Amygdala (tissue), 56 donors: ENCODE results near the gene GPSM1.
"Not testable (repeated sequence)": the region's sequence is repeated elsewhere in the genome, so short reads cannot be mapped to it uniquely, and the experiment has no call there.

Experiments
- DNase-seq, 56 donors: peaks; one replicate each; lab custom pipeline; 2025; lab: John Stamatoyannopoulos, UW

Gene GPSM1

DNA sequence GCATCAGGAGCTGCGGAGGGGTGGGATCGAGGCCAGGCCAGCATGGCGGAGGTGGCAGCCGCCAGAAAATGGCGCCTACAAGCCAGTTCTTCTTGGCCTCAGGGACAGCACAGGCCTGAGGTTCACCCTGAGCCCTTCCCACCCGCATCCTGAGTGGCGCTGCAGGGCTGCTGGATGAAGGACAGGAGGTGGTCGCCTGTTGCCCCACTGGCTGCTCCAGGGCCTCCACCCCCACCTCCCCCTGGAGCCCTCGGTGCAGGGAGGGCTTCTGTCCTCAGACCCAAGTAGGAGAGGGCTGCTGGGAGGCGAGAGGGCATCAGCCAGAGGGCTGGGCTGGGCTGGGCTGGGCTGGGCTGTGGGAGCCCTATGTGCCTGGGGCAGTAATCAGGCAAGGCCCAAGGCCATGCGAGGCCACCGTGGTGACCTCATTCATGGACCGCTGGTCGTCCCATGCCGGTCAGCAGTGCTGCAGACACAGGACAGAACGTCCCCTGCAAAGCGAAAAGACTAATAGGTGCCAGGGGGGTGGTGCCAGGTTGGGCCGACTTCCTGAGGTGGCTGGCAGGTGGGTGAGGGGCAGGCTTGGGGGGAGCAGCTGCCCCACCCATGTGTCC lies 13.8 kb downstream of the GPSM1 start:
- DNase-seq, result no peak

DNA sequence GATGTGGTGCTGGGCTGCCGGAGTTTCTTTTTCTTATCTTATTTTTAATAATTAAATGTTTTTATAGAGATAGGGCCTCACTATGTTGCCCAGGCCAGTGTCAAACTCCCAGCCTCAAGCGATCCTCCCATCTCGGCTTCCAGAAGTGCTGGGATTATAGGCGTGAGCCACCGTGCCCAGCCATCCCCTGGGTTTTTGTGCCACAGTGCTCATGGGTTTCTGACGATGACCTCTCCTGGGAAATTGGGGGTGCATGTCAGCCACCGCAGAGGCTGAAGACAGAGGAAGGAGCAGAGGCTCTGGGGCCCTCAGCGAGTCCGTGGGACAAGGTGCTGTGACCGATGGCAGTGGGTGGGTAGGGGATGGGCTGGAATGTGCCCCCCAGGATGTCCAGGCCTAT lies 14.4 kb downstream of the GPSM1 start:
- no peak for DNase-seq

DNA sequence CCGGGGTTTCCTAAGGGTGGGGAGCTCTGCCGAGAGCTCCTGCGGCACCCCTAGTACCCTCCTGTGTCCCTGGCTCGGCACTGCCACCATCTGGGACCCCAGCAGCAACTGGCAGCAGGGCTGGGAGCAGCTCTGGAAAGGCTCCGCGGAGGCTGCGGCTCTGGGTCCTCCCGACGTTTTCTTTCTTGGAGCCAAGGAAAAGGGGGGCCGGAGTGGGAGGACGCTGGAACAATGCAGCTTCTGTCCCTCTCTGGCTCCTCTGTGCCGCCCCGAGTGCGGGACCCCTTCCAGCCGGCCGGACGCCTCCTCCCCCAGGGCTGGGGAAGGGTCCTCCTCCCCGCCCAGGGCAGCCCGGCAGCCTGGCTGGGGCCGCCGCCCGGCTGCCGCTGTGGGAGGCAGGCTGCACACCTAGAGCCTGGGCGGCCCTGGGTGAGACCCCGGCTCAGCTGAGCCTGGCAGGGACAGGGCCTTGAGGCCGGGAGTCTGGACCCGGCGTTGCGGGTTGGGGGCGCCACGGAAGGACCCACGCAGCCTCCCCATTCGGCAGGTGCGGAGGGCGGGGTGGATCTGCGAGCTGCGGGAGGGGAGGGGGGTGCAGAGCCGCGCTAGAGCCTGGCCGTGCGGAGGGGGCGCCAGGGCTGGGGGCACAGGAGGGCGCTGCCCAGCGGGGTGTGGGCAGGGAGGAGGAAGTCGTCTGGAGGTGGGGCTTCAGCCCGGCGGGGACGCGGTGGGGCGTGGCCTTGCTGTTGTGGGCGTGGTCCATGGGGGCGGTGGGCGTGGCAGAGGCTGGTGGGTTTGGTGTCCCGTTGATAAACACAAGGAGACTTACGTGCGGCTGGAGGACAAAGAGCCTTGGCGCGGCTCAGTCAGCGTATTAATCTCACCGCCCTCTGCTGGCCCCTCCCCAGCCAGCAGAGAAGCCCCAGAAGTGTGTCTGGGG lies 15.1 kb downstream of the GPSM1 start:
- peak in 49 of 56 donors; percentile 15 to 91 (median 63) for DNase-seq

DNA sequence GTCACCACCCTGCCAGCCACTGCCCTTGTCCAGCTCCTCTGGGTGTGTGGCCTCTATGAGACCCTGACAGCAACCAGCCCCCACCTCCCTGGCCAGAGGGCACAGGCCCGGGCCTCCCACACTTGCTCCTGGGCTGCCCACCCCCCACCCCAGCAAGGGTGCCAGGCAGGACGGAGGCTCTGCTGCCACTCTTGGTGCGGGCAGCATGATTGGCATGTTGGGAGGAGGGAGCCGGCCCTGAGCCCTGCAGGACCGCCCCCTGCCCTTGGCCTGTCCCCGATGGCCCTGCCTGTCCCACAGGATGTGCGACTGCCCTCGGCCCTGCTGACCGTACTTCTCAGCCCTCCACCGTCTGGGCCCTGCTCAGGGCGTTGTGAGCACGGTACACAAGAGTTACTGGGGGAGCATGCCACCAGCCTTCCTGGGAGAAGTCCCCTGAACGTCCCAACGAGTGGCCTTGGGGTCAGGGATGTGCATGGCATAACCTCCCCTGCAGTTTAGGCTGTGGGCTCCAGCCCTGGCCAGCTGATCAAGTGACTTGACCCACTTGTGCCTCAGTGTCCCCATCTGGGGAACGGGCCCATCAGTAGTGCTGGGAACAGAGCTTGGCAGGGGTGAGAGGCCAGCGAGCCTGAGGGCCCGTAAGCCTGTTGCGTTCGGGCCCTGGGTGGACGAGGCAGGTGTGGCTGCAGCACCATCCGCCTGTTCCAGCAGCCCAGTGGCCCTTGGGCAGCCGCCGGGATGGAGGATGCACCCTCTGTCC lies 16.0 kb downstream of the GPSM1 start:
- peak in 2 of 56 donors; percentile 34 to 50 for DNase-seq

DNA sequence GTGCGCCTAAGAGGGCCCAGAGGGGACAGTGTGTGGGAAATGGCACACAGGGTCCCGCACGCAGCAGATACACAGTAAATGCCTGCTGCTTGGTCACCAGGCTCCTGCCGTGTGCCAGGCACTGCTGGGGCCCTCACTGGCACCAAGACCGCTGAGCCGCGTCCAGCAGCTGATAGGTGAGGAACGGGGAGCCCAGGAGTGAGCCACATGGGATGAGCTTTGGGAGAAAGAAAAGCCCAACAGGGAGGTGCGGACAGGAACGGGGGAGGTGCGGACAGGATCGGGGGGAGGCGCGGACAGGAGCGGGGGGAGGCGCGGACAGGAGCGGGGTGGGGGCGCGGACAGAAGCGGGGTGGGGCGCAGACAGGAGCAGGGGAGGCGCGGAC lies 16.5 kb downstream of the GPSM1 start:
- no peak for DNase-seq

DNA sequence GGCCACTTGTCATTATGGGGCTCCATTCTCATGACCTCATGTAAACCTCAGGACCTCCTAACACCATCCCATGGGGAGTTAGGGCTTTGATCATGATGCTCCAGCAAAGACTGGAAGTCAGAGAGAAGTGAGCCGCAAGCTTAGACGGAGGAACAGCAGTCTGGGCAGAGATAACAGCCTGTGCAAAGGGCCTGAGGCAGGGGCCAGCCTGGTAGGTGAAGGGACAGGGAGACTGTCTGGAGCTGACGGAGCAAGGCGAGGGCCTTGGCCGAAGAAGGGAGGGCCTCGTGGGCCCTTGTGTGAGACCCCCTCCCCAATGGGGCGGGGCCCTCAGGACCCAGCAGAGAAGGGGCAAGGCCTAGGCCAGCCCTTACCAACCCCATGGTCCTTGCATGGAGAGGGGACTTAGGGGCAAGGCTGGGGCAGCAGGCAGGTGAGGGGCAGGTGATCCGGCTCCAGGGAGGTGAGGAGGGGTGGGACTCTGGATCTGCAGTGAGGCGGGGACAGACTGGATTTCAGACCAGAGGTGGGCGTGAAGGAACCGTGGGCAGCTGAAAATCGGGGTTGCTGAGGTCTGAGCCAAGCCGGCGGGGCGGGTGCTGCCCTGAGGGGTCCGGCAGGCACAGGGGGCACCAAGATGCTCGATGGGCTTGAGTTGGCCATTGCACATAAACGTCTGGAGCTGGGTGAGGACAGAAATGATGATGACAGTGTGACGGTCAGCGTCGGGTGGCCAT lies 17.4 kb downstream of the GPSM1 start:
- no peak for DNase-seq

DNA sequence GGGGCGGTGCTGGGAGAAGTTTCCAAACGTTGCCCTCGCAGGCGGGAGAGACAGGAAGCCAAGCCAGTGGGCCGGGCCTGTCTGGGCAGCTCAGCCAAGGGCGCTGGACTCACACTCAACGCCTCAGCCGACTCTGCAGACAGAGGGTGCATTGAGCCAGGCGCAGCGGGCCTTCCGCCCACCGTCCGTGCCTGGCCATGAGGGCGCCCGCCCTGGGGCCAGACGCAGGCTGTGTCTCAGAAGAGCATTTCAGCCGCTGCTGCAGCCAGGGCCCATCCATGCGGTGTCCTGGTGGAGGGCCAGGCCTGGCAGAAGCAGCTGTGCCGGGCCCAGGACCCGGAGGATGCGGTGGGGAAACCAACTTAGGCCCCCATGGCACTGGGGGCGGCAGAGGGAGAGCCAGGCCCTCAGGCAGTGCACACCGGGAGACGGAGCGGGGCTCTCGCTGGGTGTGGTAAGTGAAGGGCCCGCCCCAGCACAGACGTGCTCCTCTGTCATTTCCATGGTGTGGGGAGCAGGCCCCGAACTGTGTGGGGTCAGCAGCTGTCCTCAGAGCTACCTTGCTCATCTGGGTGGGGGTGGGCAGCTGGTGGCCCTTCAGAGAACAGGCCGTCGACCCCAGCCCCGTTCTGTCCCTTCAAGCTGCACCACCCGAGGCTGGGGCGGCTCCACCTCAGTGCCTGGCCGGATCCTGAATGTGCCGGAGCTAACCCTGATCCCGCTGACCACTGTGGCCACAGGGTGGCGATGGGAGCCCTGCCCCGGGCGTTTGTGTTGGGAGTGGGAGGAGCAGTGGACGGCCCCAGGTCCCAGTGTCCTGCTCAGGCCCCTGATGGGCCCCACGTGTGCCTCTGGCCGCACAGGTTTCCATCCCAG lies 18.2 kb downstream of the GPSM1 start:
- DNase-seq, result peak in 55 of 56 donors; percentile 28 to 95 (median 78)

DNA sequence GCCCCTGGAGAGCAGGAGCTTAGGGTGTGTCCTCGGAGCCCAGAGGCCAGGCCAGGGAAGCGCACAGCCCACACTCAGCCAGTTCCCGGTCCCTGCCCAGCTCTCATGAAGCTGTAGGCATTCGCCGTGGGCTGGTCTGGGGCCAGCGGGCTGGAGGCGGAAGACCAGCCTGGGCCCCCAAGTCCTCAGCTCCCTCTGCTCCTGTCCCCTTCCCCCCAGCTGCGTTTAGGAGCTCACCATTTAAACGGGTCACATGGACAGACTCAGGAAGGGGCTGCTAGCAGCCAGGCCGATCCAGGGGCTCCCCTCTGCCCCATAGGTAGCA lies 18.8 kb downstream of the GPSM1 start:
- DNase-seq, result peak in 1 of 56 donors; percentile 39

DNA sequence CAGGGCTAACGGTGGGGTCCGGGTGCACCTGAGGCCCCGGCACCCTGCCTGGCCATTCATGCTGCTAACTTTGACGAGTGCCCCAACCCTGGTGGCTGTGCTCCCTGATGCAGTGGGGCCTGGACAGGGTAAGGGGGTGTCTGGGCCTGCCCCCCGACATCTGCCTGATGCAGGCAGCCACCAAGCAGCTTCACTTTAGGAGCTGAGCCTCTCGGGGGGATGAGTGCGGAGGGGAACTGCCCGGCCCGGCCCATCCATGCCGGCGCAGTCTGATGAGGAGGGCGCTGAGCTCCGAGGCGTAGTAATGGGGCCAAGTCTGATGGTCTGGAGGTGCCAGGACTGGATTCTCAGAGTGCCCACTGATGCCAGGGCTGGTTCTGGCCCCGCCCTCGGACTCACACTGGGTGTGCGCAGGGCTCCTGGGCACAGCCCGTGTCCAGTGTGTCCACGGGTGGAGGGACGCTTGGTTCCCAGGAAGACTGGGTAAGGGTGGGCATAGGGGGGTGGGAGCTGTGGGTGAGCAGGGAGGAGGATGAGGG lies 19.7 kb downstream of the GPSM1 start:
- DNase-seq, result no peak

DNA sequence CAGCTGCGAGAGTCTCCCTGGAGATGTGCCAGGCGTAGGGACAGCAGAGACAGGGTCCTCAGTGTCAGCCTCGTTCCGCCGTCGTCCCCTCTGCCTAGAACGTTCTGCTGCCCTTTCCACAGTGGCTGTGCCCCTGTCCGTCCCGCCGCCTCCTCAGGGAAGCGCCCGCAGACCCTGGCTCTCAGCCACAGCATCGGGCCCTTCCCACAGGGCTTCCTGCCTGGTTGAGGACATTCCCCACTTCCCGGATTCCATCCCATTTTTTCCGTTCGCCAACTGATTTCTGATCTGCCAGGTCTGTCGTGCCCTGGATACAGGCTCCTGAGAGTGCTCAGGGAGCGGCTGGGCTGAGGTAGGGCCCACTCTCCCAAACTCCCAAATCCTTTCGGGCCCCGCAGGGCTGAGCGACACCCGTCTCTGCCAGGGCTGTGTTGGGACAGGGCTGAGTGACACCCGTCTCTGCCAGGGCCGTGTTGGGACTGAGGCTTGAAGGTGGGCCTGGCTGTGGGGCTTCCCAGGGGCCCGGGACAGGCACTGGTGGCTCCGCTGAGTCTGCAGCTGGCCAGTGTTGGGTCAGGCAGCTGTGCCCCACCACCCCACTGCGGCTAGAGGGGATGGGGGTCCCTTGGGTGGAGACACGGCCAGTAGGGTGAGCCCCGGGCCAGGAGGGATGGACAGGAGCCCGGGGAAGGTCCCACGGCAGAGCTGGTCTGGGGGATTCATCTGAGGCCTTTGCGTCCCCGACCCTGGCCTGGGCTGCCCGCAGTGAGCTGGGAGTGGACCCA lies 20.3 kb downstream of the GPSM1 start:
- DNase-seq, result no peak

DNA sequence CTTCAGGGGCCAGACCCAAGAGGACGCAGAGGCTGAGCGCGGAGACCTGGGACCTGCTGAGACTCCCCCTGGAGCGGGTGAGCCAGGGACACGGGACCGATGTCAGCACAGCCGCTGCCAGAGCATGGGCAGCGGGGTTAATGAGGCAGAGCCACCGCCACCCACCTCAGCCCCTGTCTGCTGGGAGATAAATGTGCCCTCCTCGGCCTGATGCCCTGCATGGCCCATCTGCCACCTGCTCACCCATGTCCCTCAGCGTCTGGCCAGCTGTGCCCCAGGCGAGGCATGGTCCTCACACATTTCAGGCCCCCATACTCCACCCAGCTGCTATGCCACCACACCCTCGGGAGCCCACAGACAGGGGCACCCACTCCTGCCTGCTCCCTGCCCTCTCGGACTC lies 21.4 kb downstream of the GPSM1 start:
- DNase-seq, result no peak

DNA sequence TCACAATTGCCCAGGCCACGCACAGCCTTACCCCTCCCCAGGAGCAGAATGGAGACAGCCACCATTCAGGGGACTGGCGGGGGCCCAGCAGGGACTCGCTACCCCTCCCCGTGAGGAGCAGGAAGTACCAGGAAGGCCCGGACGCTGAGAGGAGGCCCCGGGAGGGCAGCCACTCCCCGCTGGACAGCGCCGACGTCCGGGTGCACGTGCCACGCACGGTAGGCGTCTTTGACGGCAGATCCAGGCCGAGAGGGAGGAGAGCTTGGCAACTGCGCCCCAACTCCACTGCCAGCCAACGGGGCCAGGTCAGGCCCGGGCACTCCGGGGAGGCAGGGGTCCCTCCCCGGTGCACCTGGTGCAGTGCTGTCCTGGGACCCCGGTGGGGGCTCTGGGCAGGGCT lies 22.2 kb downstream of the GPSM1 start:
- DNase-seq, result no peak

DNA sequence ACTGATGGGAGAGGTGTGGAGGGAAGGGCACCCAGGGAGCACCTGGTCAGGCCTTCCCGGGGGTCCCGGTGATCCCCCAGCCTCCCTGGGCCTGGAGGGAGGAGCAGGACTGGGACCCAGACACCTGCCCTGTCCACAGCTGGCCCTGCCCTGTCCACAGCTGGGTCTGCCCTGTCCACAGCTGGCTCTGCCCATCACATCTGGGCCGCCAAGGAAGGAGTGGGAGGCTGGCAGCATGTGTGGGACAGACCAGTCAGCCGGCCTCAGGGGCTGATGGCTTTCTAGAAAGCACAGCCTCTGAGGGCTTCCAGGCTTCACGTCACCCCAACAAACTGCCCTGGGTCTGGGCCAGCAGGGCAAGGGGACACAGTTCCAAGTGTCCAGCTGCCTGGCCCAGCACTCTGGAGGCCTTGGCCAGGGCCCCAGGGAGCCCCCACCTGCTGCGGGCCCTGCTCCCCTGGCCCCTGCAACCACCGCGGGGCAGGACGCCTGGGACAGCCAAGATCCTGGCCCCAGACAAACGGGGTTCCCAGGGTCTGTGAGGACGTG lies 24.0 kb downstream of the GPSM1 start:
- DNase-seq, result peak in 11 of 56 donors; percentile 20 to 62 (median 34)

DNA sequence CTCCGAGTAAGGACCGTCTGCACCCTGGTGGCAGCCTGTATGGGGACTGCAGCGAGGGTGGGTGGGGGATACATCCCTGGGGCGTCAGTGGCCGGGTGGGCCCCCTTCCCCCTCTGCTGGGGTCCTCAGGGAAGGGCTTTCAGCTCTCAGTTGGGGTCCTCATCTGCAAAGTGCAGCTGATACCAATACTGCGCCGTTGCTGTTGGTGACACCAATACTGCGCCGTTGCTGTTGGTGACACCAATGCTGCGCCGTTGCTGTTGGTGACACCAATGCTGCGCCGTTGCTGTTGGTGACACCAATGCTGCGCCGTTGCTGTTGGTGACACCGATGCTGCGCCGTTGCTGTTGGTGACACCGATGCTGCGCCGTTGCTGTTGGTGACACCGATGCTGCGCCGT lies 24.5 kb downstream of the GPSM1 start:
- DNase-seq, result not testable (repeated sequence)

DNA sequence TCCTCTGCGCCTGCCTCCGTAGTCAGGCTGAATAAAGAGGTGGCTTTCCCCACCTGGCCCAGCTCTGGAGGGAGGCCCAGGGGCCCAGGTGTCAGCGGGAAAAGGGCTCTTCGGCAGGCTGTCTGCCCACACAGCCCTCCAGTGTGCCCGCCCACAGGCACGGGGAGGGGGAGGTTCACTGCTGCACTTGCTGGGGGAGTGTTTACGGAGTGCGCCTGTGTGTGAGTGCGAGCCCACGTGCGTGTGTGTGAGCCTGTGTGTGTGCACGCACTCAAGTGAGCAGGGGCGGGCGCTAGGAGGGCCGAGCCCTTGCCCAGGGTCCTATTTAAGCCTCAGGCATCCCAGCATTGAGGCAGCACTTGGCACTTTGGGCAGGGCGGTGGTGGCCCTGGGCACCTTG lies 25.3 kb downstream of the GPSM1 start:
- peak in 1 of 56 donors; percentile 34 for DNase-seq

DNA sequence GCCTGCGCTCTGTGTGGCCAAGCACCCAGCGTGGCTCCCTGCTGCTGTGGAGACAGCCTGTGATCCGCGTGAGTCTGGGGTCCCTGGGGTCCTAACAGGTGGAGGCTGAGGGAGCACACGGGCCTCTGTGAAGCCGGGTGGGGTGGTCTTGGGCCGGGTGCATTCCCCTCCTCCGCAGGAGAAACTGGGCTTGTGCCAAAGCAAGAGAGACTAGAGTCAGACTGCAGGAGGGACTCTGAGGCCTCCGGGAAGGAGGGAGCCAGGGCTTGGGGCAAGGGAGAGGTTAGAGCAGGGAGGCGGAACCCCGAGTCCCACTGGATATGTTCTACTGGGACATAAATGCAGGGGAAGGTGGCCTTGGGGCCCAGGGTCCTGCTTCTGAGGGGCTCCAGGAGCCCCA lies 25.7 kb downstream of the GPSM1 start:
- DNase-seq, result no peak

DNA sequence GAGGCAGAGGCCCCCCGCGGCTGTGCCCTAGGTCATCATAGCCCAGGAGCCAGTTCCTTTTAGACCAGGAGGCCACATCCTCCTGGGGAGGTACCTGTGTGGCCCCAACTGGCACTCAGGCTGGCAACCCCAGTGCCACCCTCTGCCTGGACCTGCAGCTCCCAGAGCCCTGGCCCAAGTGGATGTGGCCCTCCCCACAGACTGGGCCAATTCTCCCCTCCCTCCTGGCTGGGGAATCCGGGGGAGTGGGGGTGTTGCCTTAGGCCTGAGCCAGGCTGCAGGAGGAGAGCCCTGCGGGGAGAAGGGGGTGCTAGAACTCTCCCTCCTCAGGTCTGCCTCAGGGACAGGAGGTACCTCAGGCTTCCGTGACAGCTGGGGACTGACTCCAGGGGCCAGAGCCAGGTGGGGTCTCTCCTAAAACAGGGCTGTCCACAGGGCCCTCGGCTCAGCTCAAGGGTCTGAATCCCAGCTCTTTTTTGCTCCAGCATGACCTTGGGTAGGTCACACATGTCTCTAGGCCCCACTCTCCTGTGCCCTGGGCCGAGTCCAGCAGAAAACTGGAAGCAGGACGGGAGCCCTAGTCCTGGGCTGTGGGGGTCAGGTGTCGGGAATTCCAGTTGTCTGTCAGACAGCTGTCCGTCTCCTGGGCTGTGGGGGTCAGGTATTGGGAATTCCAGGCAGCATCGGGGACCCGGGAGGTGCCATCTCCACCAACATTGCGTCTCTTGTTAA lies 26.6 kb downstream of the GPSM1 start:
- no peak for DNase-seq
